Activated naive CD8-positive, alpha-beta T cell treated with anti-CD3 and anti-CD28 coated beads for 36 hours (primary cell): ENCODE data around the gene RNF32. TPM values are rescaled to one million over a fixed set of nuclear protein-coding genes. Genes with fewer than 3 reads are reported as not detected.

ENCODE experiments used
- DNase-seq: peaks from one replicate; pipeline ENCODE4 v3.0.0; 2021
- H3K27ac Mint-ChIP-seq: one replicate; pipeline ENCODE4 v1.8.0; 2022; ENCODE audit warnings: mild to moderate bottlenecking, moderate library complexity, mixed read lengths
- H3K27me3 Mint-ChIP-seq: one replicate; pipeline ENCODE4 v1.8.0; 2022; ENCODE audit warnings: mild to moderate bottlenecking, mixed read lengths
- H3K36me3 Mint-ChIP-seq: one replicate; pipeline ENCODE4 v1.8.0; 2021; ENCODE audit warnings: mild to moderate bottlenecking, mixed read lengths
- H3K4me1 Mint-ChIP-seq: one replicate; pipeline ENCODE4 v1.8.0; 2021; ENCODE audit warnings: mixed read lengths
- H3K4me3 Mint-ChIP-seq: one replicate; pipeline ENCODE4 v1.8.0; 2022; ENCODE audit warnings: mild to moderate bottlenecking, moderate library complexity, mixed read lengths
- H3K9me3 Mint-ChIP-seq: one replicate; pipeline ENCODE4 v1.8.0; 2022; ENCODE audit warnings: mixed read lengths
- total RNA-seq, 2 experiments: library from RNA; stranded (reverse); gene quantifications; one replicate each; pipeline ENCODE4 v1.2.3, GENCODE V29; 2021

RNF32 gene
- total RNA-seq, 2 experiments from 2014 or later = 0.62 to 0.66 TPM

- Mint-ChIP-seq H3K36me3 (no peaks in the 10 kb centered on the region), H3K4me3 (no peak overlapping the region), H3K9me3 (no peaks in the 10 kb centered on the region), H3K4me1 (peaks cover 6% of the 10 kb centered on the region), H3K27ac (no peak overlapping the region), H3K27me3 (peaks cover 45% of the 10 kb centered on the region)
- DNase-seq = no peak
Measured at GRCh38 chr7:156651474-156651873, 10.9 kb downstream of the RNF32 start.

DNA sequence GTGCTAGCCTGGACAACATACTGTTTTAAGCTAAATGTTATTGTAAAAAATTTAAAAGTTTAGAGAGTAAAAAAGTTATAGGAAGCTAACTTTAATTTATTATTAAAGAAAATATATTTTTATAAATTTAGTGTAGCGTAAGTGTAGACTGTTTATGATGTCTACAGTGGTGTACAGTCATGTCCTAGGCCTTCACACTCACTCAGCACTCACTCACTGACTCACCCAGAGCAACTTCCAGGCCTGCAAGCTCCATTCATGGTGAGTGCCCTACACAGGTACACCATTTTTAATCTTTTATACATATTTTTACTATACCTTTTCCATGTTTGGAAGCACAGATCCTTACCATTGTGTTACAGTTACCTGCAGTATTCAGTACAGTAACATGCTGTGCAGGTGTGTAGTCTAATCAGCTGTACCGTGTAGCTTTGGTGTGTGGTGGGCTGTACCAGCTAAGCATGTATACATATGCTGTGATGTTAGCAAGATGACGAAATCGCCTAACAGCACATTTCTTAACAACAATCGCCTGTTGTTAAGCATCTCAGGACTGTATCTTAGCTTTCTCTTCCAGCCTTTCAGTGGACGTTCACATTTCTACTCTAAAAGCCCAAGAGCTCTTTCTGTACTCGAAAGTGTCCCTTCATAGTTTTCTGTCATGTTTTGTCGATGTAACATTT is 12.5 kb downstream of the RNF32 start:
- DNase-seq = no peak
- Mint-ChIP-seq H3K27ac (no peak overlapping the region), H3K36me3 (no peaks in the 10 kb centered on the region), H3K27me3 (peaks cover 39% of the 10 kb centered on the region), H3K9me3 (no peaks in the 10 kb centered on the region), H3K4me3 (no peak overlapping the region), H3K4me1 (peaks cover 6% of the 10 kb centered on the region)

GRCh38 chr7:156654511-156655234 is 14.1 kb downstream of the RNF32 start:
- H3K9me3 Mint-ChIP-seq = no peaks in the 10 kb centered on the region
- DNase-seq = no peak
- no peak overlapping the region for H3K4me3 Mint-ChIP-seq
- peaks cover 28% of the 10 kb centered on the region for H3K27me3 Mint-ChIP-seq
- no peaks in the 10 kb centered on the region for H3K36me3 Mint-ChIP-seq
- no peak overlapping the region for H3K27ac Mint-ChIP-seq
- H3K4me1 Mint-ChIP-seq = peaks cover 8% of the 10 kb centered on the region

DNA sequence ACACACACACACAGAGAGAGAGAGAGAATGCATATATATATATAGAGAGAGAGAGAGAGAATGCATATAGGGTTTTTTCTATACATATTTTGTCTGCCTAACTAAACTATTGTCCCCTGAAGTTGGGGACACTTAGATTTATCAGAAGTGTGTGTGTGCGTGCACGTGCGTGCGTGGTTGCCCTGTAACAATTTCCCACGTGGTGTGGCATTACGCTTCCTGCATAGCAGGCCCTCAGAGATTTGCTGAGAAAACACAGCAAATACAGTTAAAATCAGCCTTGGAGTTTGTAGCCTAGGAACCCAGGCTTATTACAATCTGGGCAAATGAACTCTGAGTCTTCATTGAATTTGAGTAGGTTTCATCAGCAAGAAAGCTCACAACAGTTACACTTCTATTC is 14.7 kb downstream of the RNF32 start:
- Mint-ChIP-seq H3K4me1 (peaks cover 8% of the 10 kb centered on the region), H3K4me3 (no peak overlapping the region), H3K9me3 (no peaks in the 10 kb centered on the region), H3K36me3 (no peaks in the 10 kb centered on the region), H3K27me3 (peaks cover 22% of the 10 kb centered on the region), H3K27ac (no peak overlapping the region)
- DNase-seq = no peak

- no peak for DNase-seq
- Mint-ChIP-seq H3K4me3 (no peak overlapping the region), H3K9me3 (no peaks in the 10 kb centered on the region), H3K36me3 (no peaks in the 10 kb centered on the region), H3K4me1 (peaks cover 8% of the 10 kb centered on the region), H3K27me3 (peaks cover 19% of the 10 kb centered on the region), H3K27ac (no peak overlapping the region)
Measured at GRCh38 chr7:156655983-156656382, 15.4 kb downstream of the RNF32 start.

DNA sequence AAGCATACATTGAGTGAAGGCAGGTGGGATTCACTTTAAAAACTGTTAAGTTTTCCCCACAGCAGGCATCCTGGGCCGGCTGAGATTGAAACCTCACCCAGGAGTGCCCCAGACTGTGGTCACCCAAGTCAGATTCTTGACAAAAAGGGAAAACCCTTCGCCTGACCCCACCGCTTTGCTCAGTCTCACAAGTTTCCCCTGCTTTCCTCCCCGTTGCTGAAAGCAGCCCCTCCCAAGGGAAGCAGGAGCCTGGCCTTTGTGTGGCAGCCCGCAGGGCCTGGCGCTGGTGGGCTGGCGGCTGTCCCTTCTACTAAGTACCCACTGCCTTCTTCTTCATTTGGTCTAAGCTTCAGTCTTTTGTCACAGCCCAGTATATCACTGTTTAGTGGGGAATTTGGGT is 16.0 kb downstream of the RNF32 start:
- no peak overlapping the region for H3K4me3 Mint-ChIP-seq
- H3K27ac Mint-ChIP-seq = no peak overlapping the region
- DNase-seq = no peak
- H3K4me1 Mint-ChIP-seq = peaks cover 8% of the 10 kb centered on the region
- H3K27me3 Mint-ChIP-seq = peaks cover 19% of the 10 kb centered on the region
- no peaks in the 10 kb centered on the region for H3K9me3 Mint-ChIP-seq
- no peaks in the 10 kb centered on the region for H3K36me3 Mint-ChIP-seq

GRCh38 chr7:156657681-156658080 is 17.1 kb downstream of the RNF32 start:
- Mint-ChIP-seq H3K4me1 (peaks cover 8% of the 10 kb centered on the region), H3K27me3 (peaks cover 12% of the 10 kb centered on the region)

DNA sequence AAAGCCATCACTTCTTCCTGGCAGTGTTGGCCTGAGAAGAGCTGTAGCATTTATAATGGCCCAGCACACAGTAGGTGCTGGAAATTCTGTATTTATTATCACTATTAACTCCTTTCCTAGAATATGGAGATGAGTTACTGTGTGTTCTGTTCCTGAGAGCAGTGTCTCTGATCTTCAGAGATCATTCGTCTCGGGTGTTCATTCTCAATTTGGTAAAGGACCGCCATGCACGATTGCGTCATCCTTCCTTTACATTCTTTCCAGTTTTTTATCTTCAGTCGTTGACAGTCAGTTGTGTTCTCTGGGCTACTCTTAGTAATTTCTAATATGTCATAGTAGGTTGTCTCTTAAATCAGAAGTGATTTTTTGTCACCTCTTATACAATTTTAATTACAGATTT is 18.6 kb downstream of the RNF32 start:
- no peak for DNase-seq
- H3K9me3 Mint-ChIP-seq = no peaks in the 10 kb centered on the region
- H3K27me3 Mint-ChIP-seq = peaks cover 12% of the 10 kb centered on the region
- no peak overlapping the region for H3K27ac Mint-ChIP-seq
- H3K4me3 Mint-ChIP-seq = no peak overlapping the region
- H3K36me3 Mint-ChIP-seq = no peaks in the 10 kb centered on the region
- peaks cover 8% of the 10 kb centered on the region for H3K4me1 Mint-ChIP-seq

More at GRCh38 chr7:156657681-156658080, 17.1 kb downstream of the RNF32 start:
- H3K4me3 Mint-ChIP-seq = no peak overlapping the region
- no peaks in the 10 kb centered on the region for H3K36me3 Mint-ChIP-seq
- no peak overlapping the region for H3K27ac Mint-ChIP-seq
- no peak for DNase-seq
- no peaks in the 10 kb centered on the region for H3K9me3 Mint-ChIP-seq

- Mint-ChIP-seq H3K27ac (no peak overlapping the region), H3K4me1 (peaks cover 5% of the 10 kb centered on the region), H3K9me3 (no peaks in the 10 kb centered on the region), H3K4me3 (no peak overlapping the region), H3K36me3 (no peaks in the 10 kb centered on the region), H3K27me3 (peaks cover 12% of the 10 kb centered on the region)
- no peak for DNase-seq
Measured at GRCh38 chr7:156659961-156660360, 19.4 kb downstream of the RNF32 start.

DNA sequence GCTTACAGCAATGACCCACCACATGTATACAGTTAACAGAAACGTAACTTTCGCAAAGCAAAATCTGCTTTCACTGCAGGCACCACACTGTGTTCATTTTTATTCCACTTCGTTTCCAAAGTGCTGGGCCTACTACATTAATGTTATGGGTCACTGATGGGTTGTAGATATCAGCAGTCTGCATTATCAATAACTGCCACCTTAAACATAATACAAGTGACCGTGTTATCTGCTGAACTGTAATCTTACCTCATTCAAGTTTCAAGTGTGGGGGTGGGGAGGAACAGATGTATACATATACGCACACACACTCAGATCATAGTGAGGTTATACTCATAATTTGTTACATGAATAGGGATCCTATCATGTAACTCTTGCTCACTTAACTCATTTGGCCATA is 21.1 kb downstream of the RNF32 start:
- H3K36me3 Mint-ChIP-seq = no peaks in the 10 kb centered on the region
- peaks cover 2% of the 10 kb centered on the region for H3K4me1 Mint-ChIP-seq
- no peaks in the 10 kb centered on the region for H3K9me3 Mint-ChIP-seq
- no peak for DNase-seq
- H3K27me3 Mint-ChIP-seq = peaks cover 12% of the 10 kb centered on the region
- H3K27ac Mint-ChIP-seq = no peak overlapping the region
- no peak overlapping the region for H3K4me3 Mint-ChIP-seq

DNA sequence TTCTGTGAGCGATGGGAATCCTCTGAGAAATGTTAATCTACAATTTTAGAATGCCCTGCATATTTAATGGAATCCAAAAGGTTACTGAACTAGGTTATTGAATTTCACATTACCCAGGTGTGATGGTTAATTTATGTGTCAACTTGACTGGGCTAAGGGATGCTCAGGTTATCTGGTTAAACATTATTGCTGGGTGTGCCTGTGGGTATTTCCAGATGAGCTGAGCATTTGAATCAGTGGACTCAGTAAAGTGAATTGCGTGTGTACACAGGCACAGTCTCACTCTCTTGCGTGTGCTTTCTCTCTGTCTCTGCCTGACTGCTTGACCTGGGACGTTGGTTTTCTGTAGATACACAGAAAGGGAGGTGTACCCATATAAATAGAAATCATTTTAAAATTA is 21.7 kb downstream of the RNF32 start:
- no peak for DNase-seq
- H3K4me1 Mint-ChIP-seq = peaks cover 2% of the 10 kb centered on the region
- no peaks in the 10 kb centered on the region for H3K36me3 Mint-ChIP-seq
- no peaks in the 10 kb centered on the region for H3K9me3 Mint-ChIP-seq
- no peak overlapping the region for H3K4me3 Mint-ChIP-seq
- peaks cover 12% of the 10 kb centered on the region for H3K27me3 Mint-ChIP-seq
- no peak overlapping the region for H3K27ac Mint-ChIP-seq

- H3K27me3 Mint-ChIP-seq = no peaks in the 10 kb centered on the region
- H3K4me3 Mint-ChIP-seq = no peak overlapping the region
Measured at GRCh38 chr7:156665101-156665500, 24.5 kb downstream of the RNF32 start.

GRCh38 chr7:156666368-156667109 is 26.0 kb downstream of the RNF32 start:
- no peaks in the 10 kb centered on the region for H3K4me1 Mint-ChIP-seq
- no peak overlapping the region for H3K4me3 Mint-ChIP-seq
- H3K27me3 Mint-ChIP-seq = no peaks in the 10 kb centered on the region
- DNase-seq = no peak
- no peaks in the 10 kb centered on the region for H3K36me3 Mint-ChIP-seq
- no peak overlapping the region for H3K27ac Mint-ChIP-seq
- no peaks in the 10 kb centered on the region for H3K9me3 Mint-ChIP-seq

More at GRCh38 chr7:156665101-156665500, 24.5 kb downstream of the RNF32 start:
- no peaks in the 10 kb centered on the region for H3K4me1 Mint-ChIP-seq
- no peaks in the 10 kb centered on the region for H3K36me3 Mint-ChIP-seq
- no peak overlapping the region for H3K27ac Mint-ChIP-seq
- no peaks in the 10 kb centered on the region for H3K9me3 Mint-ChIP-seq
- DNase-seq = no peak

GRCh38 chr7:156667110-156667426 is 26.5 kb downstream of the RNF32 start:
- H3K4me3 Mint-ChIP-seq = no peak overlapping the region
- no peak overlapping the region for H3K27ac Mint-ChIP-seq
- no peaks in the 10 kb centered on the region for H3K27me3 Mint-ChIP-seq
- H3K36me3 Mint-ChIP-seq = no peaks in the 10 kb centered on the region
- H3K9me3 Mint-ChIP-seq = no peaks in the 10 kb centered on the region
- no peak for DNase-seq
- no peaks in the 10 kb centered on the region for H3K4me1 Mint-ChIP-seq

- no peaks in the 10 kb centered on the region for H3K27me3 Mint-ChIP-seq
- H3K4me1 Mint-ChIP-seq = no peaks in the 10 kb centered on the region
- no peak overlapping the region for H3K27ac Mint-ChIP-seq
- no peak for DNase-seq
- no peaks in the 10 kb centered on the region for H3K36me3 Mint-ChIP-seq
- no peak overlapping the region for H3K4me3 Mint-ChIP-seq
- no peaks in the 10 kb centered on the region for H3K9me3 Mint-ChIP-seq
Measured at GRCh38 chr7:156668130-156668741, 27.7 kb downstream of the RNF32 start.
